HUES64 (cell line): ENCODE results near the gene VTI1B.

Experiments
- H3K27ac ChIP-seq: 2 replicates; pipeline ENCODE4 v1.7.0; 2013; ENCODE audit warnings: low read depth, low read length, inconsistent platforms
- H3K27me3 ChIP-seq: 2 replicates; pipeline ENCODE4 v1.6.1; 2013; ENCODE audit warnings: mild to moderate bottlenecking, low read length; ENCODE audit not compliant: insufficient read depth
- H3K36me3 ChIP-seq: 2 replicates; pipeline ENCODE4 v1.6.1; 2013; ENCODE audit warnings: mild to moderate bottlenecking, low read length; ENCODE audit not compliant: insufficient read depth
- H3K4me1 ChIP-seq: 2 replicates; pipeline ENCODE4 v1.6.1; 2013; ENCODE audit warnings: mild to moderate bottlenecking, low read length, moderate library complexity; ENCODE audit not compliant: insufficient read depth
- H3K4me3 ChIP-seq: 2 replicates; pipeline ENCODE4 v1.5.1; 2013; ENCODE audit warnings: mild to moderate bottlenecking, low read length, moderate library complexity
- H3K9ac ChIP-seq: 2 replicates; pipeline ENCODE4 v1.6.1; 2013; ENCODE audit warnings: mild to moderate bottlenecking, low read depth, low read length
- H3K9me3 ChIP-seq: 2 replicates; pipeline ENCODE4 v1.6.1; 2013; ENCODE audit warnings: low read depth, low read length; ENCODE audit not compliant: insufficient read depth
- WGBS: fragments of 150-250, 120-280 bp; methylation state at CpG from one replicate; pipeline ENCODE4 v1.1.7; 2013; ENCODE audit warnings: missing lambda C conversion rate; 5-methylcytosine and 5-hydroxymethylcytosine counted together

VTI1B gene

GRCh38 chr14:67650151-67650550, 24.3 kb downstream of the VTI1B start:
- Histone ChIP-seq H3K36me3 (peaks cover 95% of the 10 kb centered on the region), H3K27ac (no peak overlapping the region), H3K9ac (no peak overlapping the region), H3K4me3 (no peak overlapping the region), H3K4me1 (no peaks in the 10 kb centered on the region), H3K9me3 (no peaks in the 10 kb centered on the region), H3K27me3 (no peaks in the 10 kb centered on the region)
- no CpG with 5 or more reads among the region's 1 CpG for WGBS

DNA sequence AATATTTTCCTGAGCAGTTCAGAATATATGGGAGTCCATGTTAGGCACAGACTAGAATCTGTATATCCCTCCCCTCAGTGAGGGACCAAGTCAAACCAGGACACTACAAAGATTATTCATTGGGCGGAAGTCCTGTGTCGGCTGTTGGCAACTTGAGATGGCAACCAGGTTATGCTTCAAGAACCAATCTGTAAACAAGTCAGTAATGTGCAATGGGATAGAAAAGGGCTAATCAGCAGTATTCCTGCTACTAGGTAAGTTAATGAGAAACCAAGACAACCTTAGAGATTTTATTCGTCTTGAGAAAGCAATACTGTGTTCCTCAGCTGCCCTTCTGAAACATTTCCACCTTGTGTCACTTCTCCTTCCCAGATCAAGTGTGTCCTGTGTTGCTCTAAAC, 28.3 kb downstream of the VTI1B start:
- Histone ChIP-seq H3K27ac (no peak overlapping the region), H3K27me3 (no peaks in the 10 kb centered on the region), H3K9ac (no peak overlapping the region), H3K4me3 (no peak overlapping the region), H3K4me1 (no peaks in the 10 kb centered on the region), H3K36me3 (peaks cover 74% of the 10 kb centered on the region), H3K9me3 (no peaks in the 10 kb centered on the region)
- 93% methylated on average over 3 of the region's 3 CpGs for WGBS

GRCh38 chr14:67645414-67645813, 29.0 kb downstream of the VTI1B start:
- Histone ChIP-seq H3K36me3 (peaks cover 67% of the 10 kb centered on the region), H3K27me3 (no peaks in the 10 kb centered on the region), H3K27ac (no peak overlapping the region), H3K4me1 (no peaks in the 10 kb centered on the region), H3K9ac (no peak overlapping the region), H3K4me3 (no peak overlapping the region), H3K9me3 (no peaks in the 10 kb centered on the region)
- WGBS: 92% methylated on average over 5 of the region's 5 CpGs

GRCh38 chr14:67644428-67644827, 30.0 kb downstream of the VTI1B start:
- Histone ChIP-seq H3K9ac (no peak overlapping the region), H3K9me3 (no peaks in the 10 kb centered on the region), H3K4me1 (no peaks in the 10 kb centered on the region), H3K4me3 (no peak overlapping the region), H3K27ac (no peak overlapping the region), H3K27me3 (no peaks in the 10 kb centered on the region), H3K36me3 (peaks cover 57% of the 10 kb centered on the region)
- WGBS: 86% methylated on average over 2 of the region's 2 CpGs

GRCh38 chr14:67643713-67644112, 30.7 kb downstream of the VTI1B start:
- Histone ChIP-seq H3K9me3 (no peaks in the 10 kb centered on the region), H3K27me3 (no peaks in the 10 kb centered on the region), H3K36me3 (peaks cover 50% of the 10 kb centered on the region), H3K4me1 (no peaks in the 10 kb centered on the region), H3K9ac (no peak overlapping the region), H3K4me3 (no peak overlapping the region), H3K27ac (no peak overlapping the region)
- WGBS: 50% methylated on average over 1 of the region's 1 CpG

- Histone ChIP-seq H3K4me1 (no peaks in the 10 kb centered on the region), H3K4me3 (no peak overlapping the region), H3K36me3 (peaks cover 34% of the 10 kb centered on the region), H3K27ac (no peak overlapping the region), H3K9ac (no peak overlapping the region), H3K9me3 (no peaks in the 10 kb centered on the region), H3K27me3 (no peaks in the 10 kb centered on the region)
- 93% methylated on average over 3 of the region's 5 CpGs for WGBS
Measured at GRCh38 chr14:67641902-67642749, 32.3 kb downstream of the VTI1B start.

DNA sequence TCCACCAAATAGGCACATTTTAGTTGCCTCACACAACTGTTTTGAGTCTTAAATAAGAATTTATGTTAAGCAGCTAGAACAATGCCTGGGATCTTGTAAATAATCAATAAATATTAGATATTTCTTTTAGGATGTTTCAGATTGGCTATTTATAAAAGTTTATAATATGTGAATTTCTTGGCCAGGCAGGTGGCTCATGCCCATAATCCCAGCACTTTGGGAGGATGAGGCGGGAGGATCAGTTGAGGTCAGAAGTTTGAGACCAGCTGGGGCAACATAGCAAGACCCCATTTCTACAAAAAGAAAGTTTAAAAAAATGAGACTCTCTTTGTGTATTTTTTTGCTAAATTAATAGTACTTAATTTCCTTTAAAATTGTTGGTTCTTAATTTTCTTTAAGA, 33.0 kb downstream of the VTI1B start:
- peaks cover 28% of the 10 kb centered on the region for H3K36me3 ChIP-seq
- H3K27ac ChIP-seq: no peak overlapping the region
- no peaks in the 10 kb centered on the region for H3K9me3 ChIP-seq
- no peaks in the 10 kb centered on the region for H3K4me1 ChIP-seq
- 100% methylated on average over 1 of the region's 1 CpG for WGBS
- H3K27me3 ChIP-seq: no peaks in the 10 kb centered on the region
- H3K4me3 ChIP-seq: no peak overlapping the region
- H3K9ac ChIP-seq: no peak overlapping the region

- H3K4me1 ChIP-seq: no peaks in the 10 kb centered on the region
- H3K36me3 ChIP-seq: peaks cover 6% of the 10 kb centered on the region; the same call in 1 of the 2 replicates
- no peak overlapping the region for H3K27ac ChIP-seq
- H3K27me3 ChIP-seq: no peaks in the 10 kb centered on the region
- no peaks in the 10 kb centered on the region for H3K9me3 ChIP-seq
- 97% methylated on average over 3 of the region's 3 CpGs for WGBS
- H3K9ac ChIP-seq: no peak overlapping the region
- no peak overlapping the region for H3K4me3 ChIP-seq
Measured at GRCh38 chr14:67638642-67639041, 35.8 kb downstream of the VTI1B start.

DNA sequence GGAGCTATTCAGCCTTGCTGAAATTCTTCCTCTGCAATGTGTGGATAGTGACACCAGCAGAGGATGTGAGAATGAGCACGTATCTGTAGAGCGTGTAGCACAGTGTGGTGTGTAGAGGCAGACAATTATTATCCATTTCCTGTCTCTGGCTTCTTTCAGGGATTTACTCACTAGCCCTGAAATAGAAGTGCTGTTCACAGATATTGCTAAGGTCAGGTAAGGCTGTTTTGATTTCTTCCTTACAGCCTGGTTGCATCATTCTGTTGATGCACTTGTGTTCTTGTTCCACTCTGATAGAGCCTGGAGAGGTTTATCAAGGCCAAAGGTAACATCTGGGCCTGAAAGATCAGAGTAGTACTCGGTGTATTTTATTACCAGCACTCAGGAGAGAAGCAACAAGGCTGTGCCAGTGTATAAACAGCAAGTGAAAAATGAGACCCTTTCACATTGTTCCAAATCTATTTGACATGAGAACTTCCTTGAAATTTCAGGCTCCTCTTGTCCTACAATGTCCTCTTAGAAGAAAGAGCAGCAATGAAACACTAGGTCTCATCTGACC, 38.0 kb downstream of the VTI1B start:
- Histone ChIP-seq H3K9ac (no peak overlapping the region), H3K4me3 (no peak overlapping the region), H3K9me3 (no peaks in the 10 kb centered on the region), H3K36me3 (peaks cover 5% of the 10 kb centered on the region; the same call in 1 of the 2 replicates), H3K27ac (no peak overlapping the region), H3K4me1 (no peaks in the 10 kb centered on the region), H3K27me3 (no peaks in the 10 kb centered on the region)
- WGBS: 82% methylated on average over 3 of the region's 3 CpGs

- Histone ChIP-seq H3K9ac (no peak overlapping the region), H3K4me1 (no peaks in the 10 kb centered on the region), H3K27me3 (no peaks in the 10 kb centered on the region), H3K36me3 (peaks cover 5% of the 10 kb centered on the region; the same call in 1 of the 2 replicates), H3K27ac (no peak overlapping the region), H3K4me3 (no peak overlapping the region), H3K9me3 (no peaks in the 10 kb centered on the region)
- 96% methylated on average over 5 of the region's 5 CpGs for WGBS
Measured at GRCh38 chr14:67633451-67634147, 40.8 kb downstream of the VTI1B start.

GRCh38 chr14:67630938-67631337, 43.5 kb downstream of the VTI1B start:
- Histone ChIP-seq H3K27me3 (no peaks in the 10 kb centered on the region), H3K9ac (no peak overlapping the region), H3K4me3 (no peak overlapping the region), H3K4me1 (no peaks in the 10 kb centered on the region), H3K27ac (no peak overlapping the region), H3K9me3 (no peaks in the 10 kb centered on the region), H3K36me3 (peaks cover 5% of the 10 kb centered on the region; the same call in 1 of the 2 replicates)
- WGBS: 92% methylated on average over 5 of the region's 5 CpGs
